Cardiac atrium fibroblast (primary cell): ENCODE results near the gene RAB3GAP2. TPM values are rescaled to one million over a fixed set of nuclear protein-coding genes. Genes with fewer than 3 reads are reported as not detected.

Experiments
- total RNA-seq: library from RNA; depleted of rRNA; stranded (reverse); fragments of >200 nt; gene quantifications from 2 replicates; pipeline ENCODE4 v1.2.3, GENCODE V29; 2015

The RAB3GAP2 gene
- 13.7 and 41.8 TPM in 2 replicates for total RNA-seq

GRCh38 chr1:220272047-220272840 is at the start of gene RAB3GAP2:
TSS of gene RAB3GAP2 (minus strand) at chr1:220272453. CDS start at chr1:220272337, 116 bp downstream.

Other genes with a start within 250 kb of the RAB3GAP2 start
- gene EPRS1, start 225.9 kb downstream of the RAB3GAP2 start, total RNA-seq: 84.8 and 87.0 TPM in 2 replicates
- gene BPNT1, start 182.7 kb downstream of the RAB3GAP2 start, total RNA-seq: 22.6 and 25.4 TPM in 2 replicates
- 67.0 and 71.6 TPM in 2 replicates for gene IARS2, start 178.3 kb downstream of the RAB3GAP2 start, total RNA-seq